ENCODE measurements around the gene NDUFA5. TPM values are rescaled to one million over a fixed set of nuclear protein-coding genes. Genes with fewer than 3 reads are reported as not detected.
A peak's percentile ranks its signal among the peaks of the same experiment; 100 is the strongest.

Gene NDUFA5
- total and polyA plus RNA-seq, 8 donors: 1.2 to 154 (median 108) TPM

GRCh38 chr7:123498031-123498430 is 59.6 kb downstream of the NDUFA5 start:
- Histone ChIP-seq H3K4me1 (peaks cover 0 to 11% (median 0%) of the 10 kb centered on the region in 4 donors), H3K4me3 (no peak overlapping the region), H3K27me3 (no peaks in the 10 kb centered on the region), H3K36me3 (no peaks in the 10 kb centered on the region), H3K9me3 (no peaks in the 10 kb centered on the region), H3K27ac (no peak overlapping the region)
- WGBS, 5 donors: 73 to 95% (median 79%) methylated on average over 1 of the region's 1 CpG
- no peak for TF ChIP-seq EP300 (IDR thresholded peaks at IDR 0.05)
- intact Hi-C loops (cut with DNase I; ENCODE audit: low total_unique reads): no loop called here
- DNase-seq: no peak

- Histone ChIP-seq H3K36me3 (no peaks in the 10 kb centered on the region), H3K9me3 (no peaks in the 10 kb centered on the region), H3K4me3 (no peak overlapping the region), H3K27ac (no peak overlapping the region), H3K4me1 (peaks cover 0 to 3% (median 0%) of the 10 kb centered on the region in 4 donors), H3K27me3 (no peaks in the 10 kb centered on the region)
- TF ChIP-seq POLR2A (IDR thresholded peaks at IDR 0.05) (no peak), POLR2AphosphoS5 (IDR thresholded peaks at IDR 0.05) (no peak), CTCF (IDR thresholded peaks at IDR 0.05) (peak in 4 of 7 experiments; percentile 30 to 59 (median 48))
- intact Hi-C loops (cut with DNase I; ENCODE audit: low total_unique reads): no loop called here
- 4 to 13% (median 7%) methylated on average over 3 of the region's 3 CpGs for WGBS, 5 donors
- peak in 1 of 2 donors; percentile 66 for DNase-seq
Measured at GRCh38 chr7:123494193-123494796, 63.3 kb downstream of the NDUFA5 start.

- intact Hi-C loops (cut with DNase I; ENCODE audit: low total_unique reads): no loop called here
- no peak overlapping the region for H3K4me3 ChIP-seq
- no peak for DNase-seq
Measured at GRCh38 chr7:123492485-123492884, 65.1 kb downstream of the NDUFA5 start.

More at GRCh38 chr7:123492485-123492884, 65.1 kb downstream of the NDUFA5 start:
- Histone ChIP-seq H3K27me3 (no peaks in the 10 kb centered on the region), H3K36me3 (no peaks in the 10 kb centered on the region), H3K4me1 (peaks cover 0 to 3% (median 0%) of the 10 kb centered on the region in 4 donors), H3K27ac (no peak overlapping the region), H3K9me3 (no peaks in the 10 kb centered on the region)
- no peak for TF ChIP-seq CTCF (IDR thresholded peaks at IDR 0.05)
- no peak for TF ChIP-seq POLR2A (IDR thresholded peaks at IDR 0.05)
- TF ChIP-seq POLR2AphosphoS5 (IDR thresholded peaks at IDR 0.05): no peak
- TF ChIP-seq EP300 (IDR thresholded peaks at IDR 0.05): no peak
- WGBS, 5 donors: 57 to 71% (median 69%) methylated on average over 3 of the region's 3 CpGs

Other genes starting within 250 kb of the NDUFA5 start
- gene IQUB, start 23.2 kb downstream of the NDUFA5 start, total RNA-seq: 1 to 10 TPM in 1 of 5 donors, under 1 TPM in 1, not detected in 3; 0.55 to 2.7 TPM
- under 1 TPM in 2 of 3 donors, not detected in 1; 0.05 to 0.12 TPM for gene IQUB, start 23.2 kb downstream of the NDUFA5 start, polyA plus RNA-seq
- not detected for gene ASB15, start 44.0 kb upstream of the NDUFA5 start, total RNA-seq
- gene ASB15, start 44.0 kb upstream of the NDUFA5 start, polyA plus RNA-seq: not detected
- not detected for gene LMOD2, start 98.0 kb upstream of the NDUFA5 start, total RNA-seq
- under 1 TPM; 0.05 to 0.46 (median 0.12) TPM for gene LMOD2, start 98.0 kb upstream of the NDUFA5 start, polyA plus RNA-seq
- 10 to 100 TPM in 4 of 5 donors, 1 to 10 TPM in 1; 9.0 to 56.7 (median 23.7) TPM for gene WASL, start 191.2 kb upstream of the NDUFA5 start, total RNA-seq
- gene WASL, start 191.2 kb upstream of the NDUFA5 start, polyA plus RNA-seq: 10 to 100 TPM; 12.2 to 33.5 (median 19.7) TPM